HCT116 (cell line): ENCODE results near the gene HIGD2A. TPM values are rescaled to one million over a fixed set of nuclear protein-coding genes. Genes with fewer than 3 reads are reported as not detected.

Source experiments
- ATAC-seq: fragments of 200-7000 bp; cut with Tn5 transposase; 2 replicates; pipeline ENCODE4 v1.9.1; 2020; ENCODE audit warnings: mild to moderate bottlenecking, moderate library complexity
- BruUV-seq: library from RNA; stranded (reverse); fragments of 400-500 nt; replicated peaks from 2 replicates; lab custom pipeline; 2021; lab: Mats Ljungman, UMichigan
- CTCF ChIA-PET: fragments of 300-600 bp; sonication (Branson Sonifier 250); formaldehyde crosslinking; loops from one replicate; lab custom pipeline; 2021; ENCODE audit warnings: antibody characterized with exemption; lab: Charles Lee
- POLR2A ChIA-PET: fragments of 300-600, 350-600 bp; sonication (Branson Sonifier 250); formaldehyde crosslinking; loops from one replicate; lab custom pipeline; 2021; ENCODE audit warnings: antibody characterized with exemption; lab: Charles Lee
- RAD21 ChIA-PET, 2 experiments: fragments of 300-600 bp; sonication (Branson Sonifier 250); formaldehyde crosslinking; loops; one replicate each; lab custom pipeline; 2023; ENCODE audit warnings: low total read pairs in 2 of 2; ENCODE audit not compliant: uncharacterized antibody in 2 of 2, unreplicated experiment in 2 of 2, low non-redundant PET in 1 of 2; lab: Charles Lee
- DNase-seq: peaks from one replicate; pipeline ENCODE4 v3.0.0-alpha.2; 2010; ENCODE audit warnings: low read depth, low spot score
- H2AFZ ChIP-seq: fragments of 200-600 bp; shearing (Covaris generic), sonication (generic); 2 replicates; pipeline ENCODE4 v1.6.1; 2017; ENCODE audit warnings: low read depth, mixed run types, mixed read lengths, antibody characterized with exemption, low read length; ENCODE audit not compliant: poor library complexity, severe bottlenecking
- H3K27ac ChIP-seq: 2 replicates; pipeline ENCODE4 v1.5.1; 2012; ENCODE audit warnings: low read depth, low read length
- H3K27me3 ChIP-seq: fragments of 200-600 bp; sonication (generic); 2 replicates; pipeline ENCODE4 v1.6.1; 2016; ENCODE audit warnings: mixed run types, low read length, mixed read lengths; ENCODE audit not compliant: insufficient read depth
- H3K36me3 ChIP-seq, 2 experiments: fragments of 200-500 bp in 1 of 2; fragments of 200-600 bp in 1 of 2; sonication (Bioruptor generic) in 1 of 2; sonication (generic) in 1 of 2; 2 replicates each; pipeline versions ENCODE4 v1.5.1 to v1.6.1; 2014 to 2016; ENCODE audit warnings: low read length in 2 of 2, inconsistent platforms in 1 of 2, mixed read lengths in 1 of 2, mixed run types in 1 of 2; ENCODE audit not compliant: insufficient read depth in 2 of 2, control insufficient read depth in 1 of 2
- H3K4me1 ChIP-seq, 2 experiments: fragments of 200-600 bp in 1 of 2; sonication (generic) in 1 of 2; 2 replicates each; pipeline versions ENCODE4 v1.5.1 to v1.6.1; 2012 to 2017; ENCODE audit warnings: low read length in 2 of 2, inconsistent platforms in 1 of 2, mild to moderate bottlenecking in 1 of 2, mixed read lengths in 1 of 2, mixed run types in 1 of 2, moderate library complexity in 1 of 2; ENCODE audit not compliant: insufficient read depth in 2 of 2, control insufficient read depth in 1 of 2
- H3K4me2 ChIP-seq: fragments of 200-600 bp; sonication (generic); 2 replicates; pipeline ENCODE4 v1.6.1; 2017; ENCODE audit warnings: mixed run types, low read length, mixed read lengths
- H3K4me3 ChIP-seq, 2 experiments: fragments of 200-600 bp in 1 of 2; sonication (generic) in 1 of 2; replicated peaks in 1 of 2; 2 replicates each; pipeline ENCODE4 v1.5.1; 2011 to 2016; ENCODE audit warnings: low read length in 2 of 2, control low read depth in 1 of 2, low read depth in 1 of 2, mild to moderate bottlenecking in 1 of 2, mixed read lengths in 1 of 2, mixed run types in 1 of 2
- H3K79me2 ChIP-seq: fragments of 200-600 bp; sonication (generic); 2 replicates; pipeline ENCODE4 v1.6.1; 2017; ENCODE audit warnings: mild to moderate bottlenecking, mixed run types, low read length, moderate library complexity, mixed read lengths; ENCODE audit not compliant: insufficient read depth
- H3K9ac ChIP-seq: fragments of 200-600 bp; sonication (generic); 2 replicates; pipeline ENCODE4 v1.6.1; 2016; ENCODE audit warnings: low read length, mixed read lengths
- H3K9me2 ChIP-seq: fragments of 200-600 bp; sonication (generic), shearing (Covaris generic); 2 replicates; pipeline ENCODE4 v1.6.1; 2017; ENCODE audit warnings: mixed run types, mild to moderate bottlenecking, moderate library complexity; ENCODE audit not compliant: insufficient read depth
- H3K9me3 ChIP-seq, 2 experiments: fragments of 200-500 bp in 1 of 2; fragments of 200-600 bp in 1 of 2; sonication (Bioruptor generic) in 1 of 2; sonication (generic) in 1 of 2; 2 replicates each; pipeline ENCODE4 v1.6.1; 2014 to 2017; ENCODE audit warnings: low read length in 2 of 2, mixed read lengths in 2 of 2, inconsistent platforms in 1 of 2, low read depth in 1 of 2, mild to moderate bottlenecking in 1 of 2, mixed run types in 1 of 2, moderate library complexity in 1 of 2; ENCODE audit not compliant: control insufficient read depth in 1 of 2, insufficient read depth in 1 of 2
- H4K20me1 ChIP-seq: fragments of 200-600 bp; sonication (generic), shearing (Covaris generic); 2 replicates; pipeline ENCODE4 v1.6.1; 2017; ENCODE audit warnings: mixed run types, mild to moderate bottlenecking, moderate library complexity; ENCODE audit not compliant: insufficient read depth
- CBX3 ChIP-seq: IDR thresholded peaks from 2 replicates; pipeline ENCODE4 v1.6.1; 2012; ENCODE audit warnings: low read depth
- CEBPB ChIP-seq: IDR thresholded peaks from 2 replicates; pipeline ENCODE4 v1.6.1; 2012; ENCODE audit warnings: low read depth
- CTCF ChIP-seq, 3 experiments: fragments of 200-600 bp in 1 of 3; sonication (generic) in 1 of 3; IDR thresholded peaks in 2 of 3; conservative IDR thresholded peaks in 1 of 3; 2 replicates each; pipeline ENCODE4 v1.5.1; 2012 to 2017; ENCODE audit warnings: low read depth in 2 of 3, low read length in 2 of 3, antibody characterized with exemption in 1 of 3, borderline replicate concordance in 1 of 3, control low read depth in 1 of 3, mild to moderate bottlenecking in 1 of 3, mixed read lengths in 1 of 3, mixed run types in 1 of 3, moderate library complexity in 1 of 3; ENCODE audit not compliant: insufficient read depth in 1 of 3
- ELF1 ChIP-seq: IDR thresholded peaks from 2 replicates; pipeline ENCODE4 v1.6.1; 2012; ENCODE audit warnings: low read depth, borderline replicate concordance
- JUND ChIP-seq: IDR thresholded peaks from 2 replicates; pipeline ENCODE4 v1.6.1; 2012
- POLR2AphosphoS5 ChIP-seq: IDR thresholded peaks from 2 replicates; pipeline ENCODE4 v1.6.1; 2011; ENCODE audit warnings: mild to moderate bottlenecking, low read depth, low read length, moderate library complexity
- SP1 ChIP-seq: IDR thresholded peaks from 2 replicates; pipeline ENCODE4 v1.6.1; 2012; ENCODE audit warnings: low read depth
- ZNF274 ChIP-seq: fragments of 200-500 bp; sonication (Bioruptor generic); IDR thresholded peaks from 2 replicates; pipeline ENCODE4 v1.6.1; 2014; ENCODE audit warnings: mild to moderate bottlenecking, low read depth, low read length, inconsistent platforms
- intact Hi-C: fragments of 100-400 bp; cut with micrococcal nuclease; formaldehyde crosslinking; loops from 2 replicates; pipeline ENCODE4 v1.10.0; 2022
- total RNA-seq: library from RNA; stranded (reverse); gene quantifications from one replicate; pipeline ENCODE4 v1.2.1, GENCODE V29; 2021; ENCODE audit not compliant: unreplicated experiment

Gene HIGD2A
- total RNA-seq, 1 experiment from 2014 or later, result 130 TPM

- H3K9ac ChIP-seq, result no peak overlapping the region
- CTCF ChIA-PET, result no interaction called here
- H3K4me1 ChIP-seq, result peaks cover 9 to 13% of the 10 kb centered on the region in 2 experiments; a peak in 3 of 4 replicates
- H3K9me3 ChIP-seq, result no peaks in the 10 kb centered on the region
- intact Hi-C loops, result no loop called here
- peaks cover 45% of the 10 kb centered on the region for H3K79me2 ChIP-seq
- RAD21 ChIA-PET, result no interaction called here
- peaks cover 13% of the 10 kb centered on the region; the same call in 1 of the 2 replicates for H4K20me1 ChIP-seq
- TF ChIP-seq JUND (no peak), CEBPB (no peak), SP1 (no peak), POLR2AphosphoS5 (no peak), CTCF (IDR thresholded peaks at IDR 0.05 in 2 of 3, conservative IDR thresholded peaks at IDR 0.05 in 1 of 3; ENCODE audit: borderline replicate concordance in 1 of 3, insufficient read depth in 1 of 3, low read depth in 2 of 3, low read length in 2 of 3) (no peak), ELF1 (no peak), ZNF274 (no peak), CBX3 (no peak)
- H3K4me3 ChIP-seq, result no peak overlapping the region
- no TSS peak for BruUV-seq
- no peak overlapping the region for H3K4me2 ChIP-seq
- no peaks in the 10 kb centered on the region for H3K9me2 ChIP-seq
- peaks cover 31 to 68% of the 10 kb centered on the region in 2 experiments; a peak in 3 of 4 replicates for H3K36me3 ChIP-seq
- POLR2A ChIA-PET, result no interaction called here
- ATAC-seq, result no peak
- no peak for DNase-seq
- H3K27me3 ChIP-seq, result no peaks in the 10 kb centered on the region
- H2AFZ ChIP-seq, result no peak overlapping the region
- no peak overlapping the region for H3K27ac ChIP-seq
These were observed 5.2 kb upstream of the HIGD2A start for GRCh38 chr5:176383248-176383905.
